HepG2 (cell line): Measurements from ENCODE around the gene SPDYE6. TPM values are rescaled to one million over a fixed set of nuclear protein-coding genes. Genes with fewer than 3 reads are reported as not detected.

Experiments used
- HOXA7 ChIP-seq: sonication (generic); formaldehyde crosslinking; IDR thresholded peaks from 2 replicates; pipeline ENCODE4 v1.8.1; 2022; ENCODE audit warnings: mild to moderate bottlenecking, missing genetic modification reagents, moderate library complexity
- NCOA1 ChIP-seq: sonication (generic); formaldehyde crosslinking; IDR thresholded peaks from 2 replicates; pipeline ENCODE4 v1.9.0; 2021; ENCODE audit warnings: missing genetic modification reagents
- POLR2AphosphoS2 ChIP-seq: IDR thresholded peaks from 2 replicates; pipeline ENCODE4 v1.6.1; 2011; ENCODE audit warnings: low read depth, low read length, improper control_type of control experiment
- SMAD9 ChIP-seq: sonication (generic); formaldehyde crosslinking; IDR thresholded peaks from 2 replicates; pipeline ENCODE4 v1.5.1; 2020; ENCODE audit warnings: mild to moderate bottlenecking, missing genetic modification reagents
- SPEN ChIP-seq: sonication (generic); formaldehyde crosslinking; IDR thresholded peaks from 2 replicates; pipeline ENCODE4 v1.5.1; 2020; ENCODE audit warnings: low read depth, mild to moderate bottlenecking, missing genetic modification reagents
- TBX2 ChIP-seq: sonication (generic); formaldehyde crosslinking; IDR thresholded peaks from 2 replicates; pipeline ENCODE4 v1.5.0; 2020; ENCODE audit warnings: missing genetic modification reagents, mild to moderate bottlenecking, borderline replicate concordance
- TSC22D2 ChIP-seq: sonication (generic); formaldehyde crosslinking; IDR thresholded peaks from 2 replicates; pipeline ENCODE4 v1.5.1; 2020; ENCODE audit warnings: missing genetic modification reagents, mild to moderate bottlenecking, borderline replicate concordance
- ZC3H13 ChIP-seq: sonication (generic); formaldehyde crosslinking; IDR thresholded peaks from 2 replicates; pipeline ENCODE4 v1.8.1; 2023; ENCODE audit warnings: mild to moderate bottlenecking, missing genetic modification reagents, moderate library complexity
- ZNF205 ChIP-seq: IDR thresholded peaks from 2 replicates; pipeline ENCODE4 v1.6.1; 2018; ENCODE audit warnings: missing biosample characterization, missing genetic modification reagents
- ZNF34 ChIP-seq: sonication (generic); formaldehyde crosslinking; IDR thresholded peaks from 2 replicates; pipeline ENCODE4 v1.4.0; 2020; ENCODE audit warnings: mild to moderate bottlenecking, missing genetic modification reagents, borderline replicate concordance
- ZNF644 ChIP-seq: IDR thresholded peaks from 2 replicates; pipeline ENCODE4 v1.6.1; 2016; ENCODE audit warnings: low read depth
- ZNF773 ChIP-seq: sonication (generic); formaldehyde crosslinking; IDR thresholded peaks from 2 replicates; pipeline ENCODE4 v1.4.0; 2020; ENCODE audit warnings: missing genetic modification reagents, borderline replicate concordance
- polyA plus RNA-seq, 8 experiments: library from polyadenylated mRNA; depleted of rRNA in 3 of 8; stranded (reverse) in 7 of 8; unstranded in 1 of 8; fragments of >200 nt; fragmentation: Illumina TruSeq in 4 of 8; extraction: Trizol in 4 of 8; gene quantifications; 2 replicates each; pipeline versions ENCODE4 v1.2.1 to v1.2.3, GENCODE V29; 2011 to 2016; ENCODE audit warnings: low read depth in 4 of 8, missing spikeins in 1 of 8, mixed read lengths in 1 of 8; ENCODE audit not compliant: insufficient read depth in 1 of 8
- total RNA-seq, 5 experiments: library from RNA; depleted of rRNA; stranded (reverse); fragments of >200 nt; fragmentation: Illumina TruSeq; extraction: Trizol; gene quantifications; 2 replicates each; pipeline ENCODE4 v1.2.3, GENCODE V29; 2016; ENCODE audit warnings: low read depth in 1 of 5
- TF ChIP-seq, protein P1 (sequence below): sonication (generic); formaldehyde crosslinking; IDR thresholded peaks from 2 replicates; pipeline ENCODE4 v1.8.0; 2022; ENCODE audit warnings: low read depth, missing genetic modification reagents
- TF ChIP-seq, protein P2 (sequence below): sonication (generic); formaldehyde crosslinking; IDR thresholded peaks from 2 replicates; pipeline ENCODE4 v1.4.0; 2020; ENCODE audit warnings: missing genetic modification reagents, borderline replicate concordance
- TF ChIP-seq, protein P3 (sequence below): sonication (generic); formaldehyde crosslinking; IDR thresholded peaks from 2 replicates; pipeline ENCODE4 v1.4.0; 2020; ENCODE audit warnings: missing genetic modification reagents, borderline replicate concordance
- TF ChIP-seq, protein P4 (sequence below): sonication (generic); formaldehyde crosslinking; IDR thresholded peaks from 2 replicates; pipeline ENCODE4 v1.5.1; 2020; ENCODE audit warnings: mild to moderate bottlenecking, moderate library complexity, missing genetic modification reagents
- TF ChIP-seq, protein P5 (sequence below): sonication (generic); formaldehyde crosslinking; IDR thresholded peaks from 2 replicates; pipeline ENCODE4 v1.4.0; 2020; ENCODE audit warnings: missing genetic modification reagents, borderline replicate concordance

SPDYE6 gene
- total and polyA plus RNA-seq, 2 of the 13 experiments (the other 11 are each of a cell fraction or from before 2014, with no cell fraction given): 0.07 TPM; not detected in 1

DNA sequence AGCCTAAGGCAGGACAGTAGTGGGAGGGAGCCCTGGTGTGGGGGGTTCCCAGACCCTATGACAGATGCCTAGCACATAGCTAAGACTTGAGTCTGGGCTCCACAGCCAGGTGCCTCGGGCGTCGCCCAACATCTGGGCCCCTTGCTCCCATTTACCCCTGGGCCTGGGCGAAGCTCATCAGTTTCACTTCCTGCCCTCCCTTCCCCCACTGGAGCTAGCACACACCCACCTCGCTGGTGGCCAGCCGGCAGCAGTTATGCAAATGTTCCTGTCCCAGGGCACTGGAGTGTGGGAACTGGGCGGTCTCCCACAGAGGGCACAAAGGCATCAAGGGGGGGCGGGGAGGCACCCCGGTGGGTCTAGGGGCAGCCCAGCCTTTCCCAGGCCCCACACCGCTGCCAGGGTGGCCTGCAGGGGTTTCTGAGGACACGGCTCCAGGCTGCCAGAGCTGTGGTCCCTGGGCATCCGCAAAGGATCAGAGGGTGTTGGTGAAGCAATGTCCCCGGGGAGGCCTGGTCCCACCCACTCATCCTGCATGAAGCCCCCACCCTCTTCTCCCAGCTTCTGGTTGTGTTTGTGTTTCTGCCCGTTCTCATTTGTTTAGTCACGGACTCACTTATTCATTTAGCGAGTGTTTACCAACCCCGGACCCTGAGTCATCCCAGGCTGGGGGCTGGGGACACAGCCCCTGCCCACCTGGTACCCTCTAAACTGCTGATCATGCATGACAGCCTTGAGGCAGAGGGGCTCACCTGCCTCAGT lies 49.1 kb downstream of the SPDYE6 start (continued):
- peak; percentile 41; the same call in 1 of the 2 replicates for TF ChIP-seq ZC3H13 (CRISPR knock-in tag)
- TF ChIP-seq ZNF773 (CRISPR knock-in tag): no peak
- TF ChIP-seq, protein P1, sequence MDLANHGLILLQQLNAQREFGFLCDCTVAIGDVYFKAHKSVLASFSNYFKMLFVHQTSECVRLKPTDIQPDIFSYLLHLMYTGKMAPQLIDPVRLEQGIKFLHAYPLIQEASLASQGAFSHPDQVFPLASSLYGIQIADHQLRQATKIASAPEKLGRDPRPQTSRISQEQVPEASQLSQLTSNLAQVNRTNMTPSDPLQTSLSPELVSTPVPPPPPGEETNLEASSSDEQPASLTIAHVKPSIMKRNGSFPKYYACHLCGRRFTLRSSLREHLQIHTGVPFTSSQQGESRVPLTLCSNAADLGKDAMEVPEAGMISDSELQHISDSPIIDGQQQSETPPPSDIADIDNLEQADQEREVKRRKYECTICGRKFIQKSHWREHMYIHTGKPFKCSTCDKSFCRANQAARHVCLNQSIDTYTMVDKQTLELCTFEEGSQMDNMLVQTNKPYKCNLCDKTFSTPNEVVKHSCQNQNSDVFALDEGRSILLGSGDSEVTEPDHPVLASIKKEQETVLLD (CRISPR knock-in tag): no peak
- no peak for TF ChIP-seq TSC22D2
- TF ChIP-seq, protein P2, sequence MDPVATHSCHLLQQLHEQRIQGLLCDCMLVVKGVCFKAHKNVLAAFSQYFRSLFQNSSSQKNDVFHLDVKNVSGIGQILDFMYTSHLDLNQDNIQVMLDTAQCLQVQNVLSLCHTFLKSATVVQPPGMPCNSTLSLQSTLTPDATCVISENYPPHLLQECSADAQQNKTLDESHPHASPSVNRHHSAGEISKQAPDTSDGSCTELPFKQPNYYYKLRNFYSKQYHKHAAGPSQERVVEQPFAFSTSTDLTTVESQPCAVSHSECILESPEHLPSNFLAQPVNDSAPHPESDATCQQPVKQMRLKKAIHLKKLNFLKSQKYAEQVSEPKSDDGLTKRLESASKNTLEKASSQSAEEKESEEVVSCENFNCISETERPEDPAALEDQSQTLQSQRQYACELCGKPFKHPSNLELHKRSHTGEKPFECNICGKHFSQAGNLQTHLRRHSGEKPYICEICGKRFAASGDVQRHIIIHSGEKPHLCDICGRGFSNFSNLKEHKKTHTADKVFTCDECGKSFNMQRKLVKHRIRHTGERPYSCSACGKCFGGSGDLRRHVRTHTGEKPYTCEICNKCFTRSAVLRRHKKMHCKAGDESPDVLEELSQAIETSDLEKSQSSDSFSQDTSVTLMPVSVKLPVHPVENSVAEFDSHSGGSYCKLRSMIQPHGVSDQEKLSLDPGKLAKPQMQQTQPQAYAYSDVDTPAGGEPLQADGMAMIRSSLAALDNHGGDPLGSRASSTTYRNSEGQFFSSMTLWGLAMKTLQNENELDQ (CRISPR knock-in tag): no peak
- no peak for TF ChIP-seq SMAD9
- TF ChIP-seq, protein P3, sequence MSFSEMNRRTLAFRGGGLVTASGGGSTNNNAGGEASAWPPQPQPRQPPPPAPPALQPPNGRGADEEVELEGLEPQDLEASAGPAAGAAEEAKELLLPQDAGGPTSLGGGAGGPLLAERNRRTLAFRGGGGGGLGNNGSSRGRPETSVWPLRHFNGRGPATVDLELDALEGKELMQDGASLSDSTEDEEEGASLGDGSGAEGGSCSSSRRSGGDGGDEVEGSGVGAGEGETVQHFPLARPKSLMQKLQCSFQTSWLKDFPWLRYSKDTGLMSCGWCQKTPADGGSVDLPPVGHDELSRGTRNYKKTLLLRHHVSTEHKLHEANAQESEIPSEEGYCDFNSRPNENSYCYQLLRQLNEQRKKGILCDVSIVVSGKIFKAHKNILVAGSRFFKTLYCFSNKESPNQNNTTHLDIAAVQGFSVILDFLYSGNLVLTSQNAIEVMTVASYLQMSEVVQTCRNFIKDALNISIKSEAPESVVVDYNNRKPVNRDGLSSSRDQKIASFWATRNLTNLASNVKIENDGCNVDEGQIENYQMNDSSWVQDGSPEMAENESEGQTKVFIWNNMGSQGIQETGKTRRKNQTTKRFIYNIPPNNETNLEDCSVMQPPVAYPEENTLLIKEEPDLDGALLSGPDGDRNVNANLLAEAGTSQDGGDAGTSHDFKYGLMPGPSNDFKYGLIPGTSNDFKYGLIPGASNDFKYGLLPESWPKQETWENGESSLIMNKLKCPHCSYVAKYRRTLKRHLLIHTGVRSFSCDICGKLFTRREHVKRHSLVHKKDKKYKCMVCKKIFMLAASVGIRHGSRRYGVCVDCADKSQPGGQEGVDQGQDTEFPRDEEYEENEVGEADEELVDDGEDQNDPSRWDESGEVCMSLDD (CRISPR knock-in tag): no peak
- no peak for TF ChIP-seq POLR2AphosphoS2
- no peak for TF ChIP-seq ZNF34 (CRISPR knock-in tag)
- TF ChIP-seq, protein P4, sequence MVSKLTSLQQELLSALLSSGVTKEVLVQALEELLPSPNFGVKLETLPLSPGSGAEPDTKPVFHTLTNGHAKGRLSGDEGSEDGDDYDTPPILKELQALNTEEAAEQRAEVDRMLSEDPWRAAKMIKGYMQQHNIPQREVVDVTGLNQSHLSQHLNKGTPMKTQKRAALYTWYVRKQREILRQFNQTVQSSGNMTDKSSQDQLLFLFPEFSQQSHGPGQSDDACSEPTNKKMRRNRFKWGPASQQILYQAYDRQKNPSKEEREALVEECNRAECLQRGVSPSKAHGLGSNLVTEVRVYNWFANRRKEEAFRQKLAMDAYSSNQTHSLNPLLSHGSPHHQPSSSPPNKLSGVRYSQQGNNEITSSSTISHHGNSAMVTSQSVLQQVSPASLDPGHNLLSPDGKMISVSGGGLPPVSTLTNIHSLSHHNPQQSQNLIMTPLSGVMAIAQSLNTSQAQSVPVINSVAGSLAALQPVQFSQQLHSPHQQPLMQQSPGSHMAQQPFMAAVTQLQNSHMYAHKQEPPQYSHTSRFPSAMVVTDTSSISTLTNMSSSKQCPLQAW (CRISPR knock-in tag): 0 out of 2 replicates have a peak, but pooled peaks have one; percentile 72
- peak; percentile 36; the same call in 1 of the 2 replicates for TF ChIP-seq TBX2 (CRISPR knock-in tag)
- no peak for TF ChIP-seq NCOA1
- no peak for TF ChIP-seq ZNF644 (CRISPR knock-in tag)
- TF ChIP-seq HOXA7 (CRISPR knock-in tag): no peak
- TF ChIP-seq, protein P5, sequence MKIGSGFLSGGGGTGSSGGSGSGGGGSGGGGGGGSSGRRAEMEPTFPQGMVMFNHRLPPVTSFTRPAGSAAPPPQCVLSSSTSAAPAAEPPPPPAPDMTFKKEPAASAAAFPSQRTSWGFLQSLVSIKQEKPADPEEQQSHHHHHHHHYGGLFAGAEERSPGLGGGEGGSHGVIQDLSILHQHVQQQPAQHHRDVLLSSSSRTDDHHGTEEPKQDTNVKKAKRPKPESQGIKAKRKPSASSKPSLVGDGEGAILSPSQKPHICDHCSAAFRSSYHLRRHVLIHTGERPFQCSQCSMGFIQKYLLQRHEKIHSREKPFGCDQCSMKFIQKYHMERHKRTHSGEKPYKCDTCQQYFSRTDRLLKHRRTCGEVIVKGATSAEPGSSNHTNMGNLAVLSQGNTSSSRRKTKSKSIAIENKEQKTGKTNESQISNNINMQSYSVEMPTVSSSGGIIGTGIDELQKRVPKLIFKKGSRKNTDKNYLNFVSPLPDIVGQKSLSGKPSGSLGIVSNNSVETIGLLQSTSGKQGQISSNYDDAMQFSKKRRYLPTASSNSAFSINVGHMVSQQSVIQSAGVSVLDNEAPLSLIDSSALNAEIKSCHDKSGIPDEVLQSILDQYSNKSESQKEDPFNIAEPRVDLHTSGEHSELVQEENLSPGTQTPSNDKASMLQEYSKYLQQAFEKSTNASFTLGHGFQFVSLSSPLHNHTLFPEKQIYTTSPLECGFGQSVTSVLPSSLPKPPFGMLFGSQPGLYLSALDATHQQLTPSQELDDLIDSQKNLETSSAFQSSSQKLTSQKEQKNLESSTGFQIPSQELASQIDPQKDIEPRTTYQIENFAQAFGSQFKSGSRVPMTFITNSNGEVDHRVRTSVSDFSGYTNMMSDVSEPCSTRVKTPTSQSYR (CRISPR knock-in tag): peak; percentile 89; the same call in 1 of the 2 replicates
- peak; percentile 55; the same call in 1 of the 2 replicates for TF ChIP-seq SPEN (CRISPR knock-in tag)
- TF ChIP-seq ZNF205: no peak
